Coronary artery (tissue), 2 donors: Measurements from ENCODE around the gene AGMO.

Source experiments
- DNase-seq: peaks from one replicate; pipeline ENCODE4 v3.0.0-alpha.2; 2017; ENCODE audit warnings: low spot score
- H3K27ac ChIP-seq, 2 donors: fragments of 200-600 bp; sonication (generic); one replicate each; pipeline ENCODE4 v1.5.1; 2016 to 2019
- H3K4me3 ChIP-seq: fragments of 200-600 bp; sonication (generic); 2 replicates; pipeline ENCODE4 v1.5.1; 2016; ENCODE audit warnings: mild to moderate bottlenecking, moderate library complexity
- TF ChIP-seq, protein P1 (sequence below): fragments of 200-600 bp; sonication (generic); IDR thresholded peaks from one replicate; pipeline ENCODE4 v1.5.1; 2019; ENCODE audit warnings: antibody characterized with exemption

Gene AGMO

DNA sequence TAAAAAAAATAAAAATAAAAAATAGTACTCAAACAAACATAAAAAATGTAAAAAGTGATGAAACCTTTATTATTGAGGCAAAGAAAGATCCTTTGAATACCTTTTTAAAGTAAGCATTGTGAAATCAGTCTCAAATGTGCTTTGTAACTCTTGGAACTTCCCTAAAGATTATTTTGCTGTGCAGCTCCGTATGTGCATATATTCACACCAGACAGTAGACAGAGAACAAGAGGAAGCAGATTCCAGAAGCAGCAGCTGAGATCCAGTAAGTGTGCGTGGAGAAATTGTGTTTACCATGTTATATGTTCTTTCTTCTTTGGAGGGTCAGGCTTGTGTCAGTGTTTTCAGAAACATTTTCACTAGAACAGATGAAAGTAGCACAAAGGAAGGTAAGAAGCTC, 324.9 kb downstream of the AGMO start:
- DNase-seq, result no peak
- TF ChIP-seq, protein P1, sequence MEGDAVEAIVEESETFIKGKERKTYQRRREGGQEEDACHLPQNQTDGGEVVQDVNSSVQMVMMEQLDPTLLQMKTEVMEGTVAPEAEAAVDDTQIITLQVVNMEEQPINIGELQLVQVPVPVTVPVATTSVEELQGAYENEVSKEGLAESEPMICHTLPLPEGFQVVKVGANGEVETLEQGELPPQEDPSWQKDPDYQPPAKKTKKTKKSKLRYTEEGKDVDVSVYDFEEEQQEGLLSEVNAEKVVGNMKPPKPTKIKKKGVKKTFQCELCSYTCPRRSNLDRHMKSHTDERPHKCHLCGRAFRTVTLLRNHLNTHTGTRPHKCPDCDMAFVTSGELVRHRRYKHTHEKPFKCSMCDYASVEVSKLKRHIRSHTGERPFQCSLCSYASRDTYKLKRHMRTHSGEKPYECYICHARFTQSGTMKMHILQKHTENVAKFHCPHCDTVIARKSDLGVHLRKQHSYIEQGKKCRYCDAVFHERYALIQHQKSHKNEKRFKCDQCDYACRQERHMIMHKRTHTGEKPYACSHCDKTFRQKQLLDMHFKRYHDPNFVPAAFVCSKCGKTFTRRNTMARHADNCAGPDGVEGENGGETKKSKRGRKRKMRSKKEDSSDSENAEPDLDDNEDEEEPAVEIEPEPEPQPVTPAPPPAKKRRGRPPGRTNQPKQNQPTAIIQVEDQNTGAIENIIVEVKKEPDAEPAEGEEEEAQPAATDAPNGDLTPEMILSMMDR, result no peak
- Histone ChIP-seq H3K27ac (no peak overlapping the region), H3K4me3 (no peak overlapping the region)

DNA sequence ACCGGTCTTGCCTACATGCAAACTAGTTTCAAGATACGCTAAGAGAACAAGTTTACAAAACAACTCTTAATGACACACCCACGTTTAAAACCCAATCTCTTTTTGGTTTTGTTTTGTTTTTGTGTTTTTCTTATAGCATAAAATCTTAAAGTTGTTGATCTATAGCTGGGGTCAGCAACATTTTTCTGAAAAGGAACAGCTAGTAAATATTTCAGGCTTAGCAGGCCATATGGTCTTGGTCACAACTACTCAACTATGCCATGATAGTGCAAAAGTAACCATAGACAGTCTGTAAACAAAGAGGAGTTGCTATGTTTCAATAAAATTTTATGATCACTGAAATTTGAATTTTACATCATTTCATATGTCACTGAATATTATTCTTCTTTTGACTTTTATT, 327.4 kb downstream of the AGMO start:
- no peak for DNase-seq
- H3K4me3 ChIP-seq, result no peak overlapping the region
- H3K27ac ChIP-seq, result no peak overlapping the region
- TF ChIP-seq, protein P1, result no peak

DNA sequence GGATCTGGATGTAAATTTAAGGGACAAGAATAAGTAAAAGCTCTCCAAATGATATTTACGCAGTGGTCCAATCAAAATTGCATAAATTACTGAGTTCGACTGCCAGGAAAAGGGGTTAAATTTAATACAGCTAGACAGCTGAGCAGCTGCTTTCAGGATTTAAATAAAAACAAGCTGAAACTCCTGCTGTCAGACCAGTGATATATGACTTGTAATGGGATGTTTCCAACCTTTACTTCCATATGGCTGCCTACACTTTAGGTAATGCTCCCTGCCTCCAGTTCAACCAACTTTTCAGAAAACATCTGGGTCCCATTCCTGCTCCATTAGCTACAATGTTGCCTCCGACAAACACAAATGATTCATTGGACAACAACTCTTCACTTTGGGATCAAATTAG, 333.0 kb downstream of the AGMO start:
- Histone ChIP-seq H3K4me3 (no peak overlapping the region), H3K27ac (no peak overlapping the region)
- no peak for DNase-seq
- TF ChIP-seq, protein P1, result no peak

DNA sequence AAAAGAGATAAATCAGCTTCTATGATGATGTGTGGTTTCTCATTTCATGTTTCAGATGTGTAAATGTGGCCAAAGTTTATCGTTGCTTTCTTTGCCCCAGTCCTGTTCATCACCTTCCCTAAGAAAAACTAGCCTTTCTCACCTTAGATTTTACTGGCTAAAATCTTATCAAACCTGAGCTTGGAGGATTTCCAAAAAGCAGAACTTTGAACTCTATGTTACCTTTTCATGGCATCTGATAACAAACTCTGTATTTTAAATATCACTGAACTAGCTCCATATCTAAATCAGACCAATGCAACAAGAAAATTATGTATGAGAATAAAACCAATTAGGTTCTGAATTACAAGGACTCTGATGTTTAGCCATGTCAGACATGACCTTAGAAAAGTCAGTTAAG, 335.8 kb downstream of the AGMO start:
- TF ChIP-seq, protein P1, result no peak
- Histone ChIP-seq H3K4me3 (no peak overlapping the region), H3K27ac (no peak overlapping the region)
- no peak for DNase-seq

DNA sequence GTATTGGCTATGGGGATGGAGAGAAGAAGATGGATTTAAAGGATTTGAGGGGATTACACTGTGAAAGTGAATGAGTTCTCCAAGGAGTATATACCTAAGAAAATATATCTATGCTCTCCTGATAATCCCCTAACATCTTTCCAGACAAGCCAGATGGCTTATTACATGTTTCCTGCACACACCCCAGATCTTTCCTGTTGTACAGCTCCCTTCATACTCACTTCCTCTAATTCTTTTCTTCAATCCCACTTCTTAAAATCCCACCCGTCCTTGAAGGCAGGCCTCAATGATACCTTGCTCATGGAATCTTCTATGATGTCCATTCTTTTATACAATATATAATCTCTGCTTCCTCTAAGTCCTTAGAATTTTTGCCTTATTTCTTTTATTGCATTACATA, 342.1 kb downstream of the AGMO start:
- no peak for DNase-seq
- Histone ChIP-seq H3K4me3 (no peak overlapping the region), H3K27ac (no peak overlapping the region)
- TF ChIP-seq, protein P1, result no peak

DNA sequence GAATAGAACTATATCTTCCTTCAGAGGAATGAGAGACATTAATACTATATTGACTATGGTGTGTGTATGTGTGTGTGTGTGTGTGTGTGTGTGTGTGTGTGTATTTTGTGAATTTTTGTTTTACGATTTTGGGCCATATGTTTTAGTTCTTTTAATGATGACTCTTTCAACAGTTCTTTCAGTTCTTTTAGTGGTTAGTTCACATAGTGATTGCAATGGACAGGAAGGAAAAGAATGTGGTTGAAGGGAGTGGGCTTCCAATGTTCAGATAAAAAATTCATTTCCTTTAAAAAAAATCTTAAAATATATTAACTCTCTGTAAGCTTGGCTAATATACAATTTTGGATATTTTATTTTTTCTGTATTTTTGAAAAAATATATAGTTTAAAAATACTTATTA, 343.6 kb downstream of the AGMO start:
- TF ChIP-seq, protein P1, result no peak
- no peak overlapping the region for H3K4me3 ChIP-seq

DNA sequence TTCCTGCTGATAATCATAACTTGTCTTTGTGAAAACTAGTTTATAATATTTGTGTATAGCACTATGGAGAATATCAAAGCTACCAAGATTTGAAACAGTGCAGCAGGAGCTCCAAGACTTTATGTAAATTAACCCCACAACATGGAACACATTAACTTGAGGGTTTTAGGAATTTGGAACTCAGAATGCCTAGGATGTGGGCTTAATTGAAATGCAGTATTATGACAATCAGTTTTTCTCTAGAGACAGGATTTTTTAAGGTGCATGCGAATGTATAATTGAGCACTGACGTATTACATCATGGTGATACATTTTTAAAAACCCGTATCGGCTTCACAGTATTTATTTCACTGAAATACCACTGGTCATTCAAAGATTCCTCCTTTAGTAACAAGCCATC, 346.2 kb downstream of the AGMO start:
- no peak overlapping the region for H3K27ac ChIP-seq
- no peak overlapping the region for H3K4me3 ChIP-seq
- no peak for DNase-seq
- TF ChIP-seq, protein P1, result no peak

More for the DNA sequence above, 343.6 kb downstream of the AGMO start:
- no peak for DNase-seq
- no peak overlapping the region for H3K27ac ChIP-seq
